Gastroesophageal sphincter (tissue), 3 donors: ENCODE measurements around the gene VPS8.

Source experiments
- CTCF ChIP-seq, 4 experiments: fragments of 200-600 bp in 2 of 4; fragments of 450-650 bp in 2 of 4; sonication (generic) in 1 of 4; IDR thresholded peaks; one replicate each; pipeline ENCODE4 v1.5.1; 2017 to 2019; ENCODE audit warnings: antibody characterized with exemption in 4 of 4, mild to moderate bottlenecking in 2 of 4, moderate library complexity in 2 of 4
- EP300 ChIP-seq: sonication (generic); formaldehyde crosslinking; IDR thresholded peaks from one replicate; pipeline ENCODE4 v1.6.1; 2017; ENCODE audit warnings: antibody characterized with exemption, mild to moderate bottlenecking
- POLR2A ChIP-seq, 2 donors: fragments of 450-650 bp; IDR thresholded peaks; one replicate each; pipeline ENCODE4 v1.6.1; 2017; ENCODE audit warnings: antibody characterized with exemption in 2 of 2, mild to moderate bottlenecking in 2 of 2, moderate library complexity in 1 of 2
- POLR2AphosphoS5 ChIP-seq: sonication (generic); formaldehyde crosslinking; IDR thresholded peaks from one replicate; pipeline ENCODE4 v1.6.1; 2017; ENCODE audit warnings: antibody characterized with exemption

DNA sequence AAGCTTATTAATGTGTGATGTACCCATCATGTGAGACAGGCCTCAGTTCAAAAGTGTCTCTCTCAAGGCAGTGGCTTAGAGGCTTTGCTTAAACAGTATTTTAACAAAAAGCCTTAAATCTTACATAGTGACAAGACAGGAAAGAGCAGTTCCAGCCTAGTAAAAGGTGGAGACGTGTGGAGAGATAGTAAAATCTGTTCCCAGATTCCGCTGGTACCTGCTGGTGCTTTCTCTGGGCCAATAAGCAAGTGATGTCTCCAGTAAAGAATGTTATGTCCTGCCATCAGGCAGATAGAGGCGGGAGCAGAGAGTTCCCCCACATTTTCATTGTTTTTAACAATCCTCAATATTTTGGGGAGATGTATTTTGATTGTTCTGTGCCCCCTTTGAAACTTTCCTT is 135.0 kb downstream of the VPS8 start:
- no peak for TF ChIP-seq POLR2A (IDR thresholded peaks at IDR 0.05)
- TF ChIP-seq POLR2AphosphoS5: no peak
- TF ChIP-seq CTCF (IDR thresholded peaks at IDR 0.05): no peak
- TF ChIP-seq EP300: no peak
